ENCODE data around the gene LRBA. TPM values are rescaled to one million over a fixed set of nuclear protein-coding genes. Genes with fewer than 3 reads are reported as not detected.

The LRBA gene
- total and polyA plus RNA-seq, 2 of the 4 experiments (the other 2 are of a cell fraction), result 10.2 to 51.6 TPM

DNA sequence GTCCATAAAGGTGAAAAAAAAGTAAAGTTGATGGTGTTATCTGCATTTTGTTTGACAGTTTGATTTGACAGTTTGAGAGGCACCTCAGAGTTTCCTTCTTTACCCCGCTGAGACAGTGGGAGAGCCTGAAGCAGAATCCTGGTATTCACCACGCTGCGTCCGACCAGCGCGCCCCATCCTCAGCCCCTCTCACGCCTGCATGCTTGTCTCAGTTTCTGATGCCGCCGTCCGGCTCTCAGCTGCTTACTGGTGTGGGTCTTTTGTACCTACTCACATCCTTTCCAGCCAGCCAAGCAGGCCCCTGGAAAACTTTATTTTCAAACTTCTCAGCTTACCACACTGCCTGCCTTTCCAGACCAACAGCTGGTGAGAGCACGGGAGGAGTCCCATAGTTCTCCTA, 761.7 kb downstream of the LRBA start:
- Histone ChIP-seq H3K9ac (ENCODE audit: low read depth, low read length) (no peak overlapping the region), H3K18ac (ENCODE audit: low read depth, low read length) (no peak overlapping the region), H3K79me1 (ENCODE audit: low read depth in 1 of 2, low read length in 2 of 2) (no peaks in the 10 kb centered on the region), H4K8ac (ENCODE audit: low read depth in 2 of 2, low read length in 2 of 2) (no peak overlapping the region), H3K4me3 (ENCODE audit: insufficient read depth, low read depth, low read length) (no peak overlapping the region), H2BK120ac (ENCODE audit: low read depth, low read length) (no peak overlapping the region), H3K56ac (ENCODE audit: extremely low read depth, insufficient read depth, low read length) (no peak overlapping the region), H2BK20ac (ENCODE audit: low read depth, low read length) (no peak overlapping the region; the same call in 1 of the 2 replicates), H4K5ac (ENCODE audit: low read depth, low read length) (no peak overlapping the region), H3K27ac (ENCODE audit: insufficient read depth, low read length) (no peak overlapping the region), H3K23ac (ENCODE audit: low read depth, low read length) (no peak overlapping the region), H3K14ac (replicated peaks; ENCODE audit: low read depth, low read length) (no peak overlapping the region), H2BK15ac (ENCODE audit: low read depth, low read length) (no peak overlapping the region), H3K27me3 (ENCODE audit: control insufficient read depth, insufficient read depth, low read length) (no peaks in the 10 kb centered on the region), H4K91ac (ENCODE audit: insufficient read depth, low read depth, low read length) (no peak overlapping the region), H3K36me3 (ENCODE audit: control insufficient read depth, insufficient read depth, low read length) (peaks cover 26% of the 10 kb centered on the region), H2AFZ (replicated peaks; ENCODE audit: low read length, poor library complexity) (no peak overlapping the region), H3K9me3 (ENCODE audit: control insufficient read depth, insufficient read depth, low read length) (no peaks in the 10 kb centered on the region), H3K4ac (ENCODE audit: low read depth, low read length) (no peak overlapping the region), H2AK9ac (replicated peaks; ENCODE audit: low read depth, low read length, poor library complexity) (no peak overlapping the region), H2AK5ac (ENCODE audit: low read depth, low read length) (no peak overlapping the region), H4K20me1 (ENCODE audit: insufficient read depth, low read length) (no peaks in the 10 kb centered on the region), H2BK5ac (ENCODE audit: low read depth, low read length, poor library complexity, severe bottlenecking) (no peak overlapping the region), H3K4me2 (ENCODE audit: low read depth, low read length) (no peak overlapping the region), H3K9me1 (ENCODE audit: insufficient read depth, low read length) (no peaks in the 10 kb centered on the region; the same call in 1 of the 2 replicates), H3K4me1 (ENCODE audit: control insufficient read depth, insufficient read depth, low read length) (peaks cover 3% of the 10 kb centered on the region; the same call in 1 of the 2 replicates)
- intact Hi-C loops (cut with micrococcal nuclease), result no loop called here
- ATAC-seq (ENCODE audit: low read depth) (no peak), DNase-seq (no peak)
- TF ChIP-seq RAD21 (IDR thresholded peaks at IDR 0.05; ENCODE audit: low read length) (no peak), MXI1 (IDR thresholded peaks at IDR 0.05; ENCODE audit: borderline replicate concordance, low read depth, low read length) (no peak), POLR2A (IDR thresholded peaks at IDR 0.05; ENCODE audit: low read depth, low read length) (no peak), CTCF (conservative IDR thresholded peaks at IDR 0.05; ENCODE audit: low read depth, low read length) (no peak), BHLHE40 (IDR thresholded peaks at IDR 0.05; ENCODE audit: low read depth, low read length) (no peak), CEBPB (IDR thresholded peaks at IDR 0.05; ENCODE audit: low read depth, low read length) (no peak), MAFK (IDR thresholded peaks at IDR 0.05; ENCODE audit: low read depth, low read length) (no peak), NFE2L2 (IDR thresholded peaks at IDR 0.05; ENCODE audit: low read depth, low read length) (no peak), ELK1 (IDR thresholded peaks at IDR 0.05; ENCODE audit: borderline replicate concordance, low read depth, low read length) (no peak), RCOR1 (IDR thresholded peaks at IDR 0.05; ENCODE audit: insufficient replicate concordance, low read length) (no peak), CHD1 (IDR thresholded peaks at IDR 0.05; ENCODE audit: low read depth, low read length) (no peak), USF2 (IDR thresholded peaks at IDR 0.05; ENCODE audit: low read depth, low read length) (no peak), RFX5 (IDR thresholded peaks at IDR 0.05; ENCODE audit: low read depth, low read length) (no peak), SMC3 (IDR thresholded peaks at IDR 0.05; ENCODE audit: low read depth, low read length) (no peak), FOS (IDR thresholded peaks at IDR 0.05; ENCODE audit: low read depth, low read length) (no peak), MAZ (IDR thresholded peaks at IDR 0.05; ENCODE audit: borderline replicate concordance, low read depth, low read length) (no peak)
- dilution Hi-C loops (cut with HindIII; ENCODE audit: low sequenced_read_pairs, unreplicated experiment), result no loop called here
- WGBS, 2 experiments (ENCODE audit: extremely low coverage in 2 of 2, insufficient read length in 1 of 2), result 100% methylated on average over 7 of the region's 11 CpGs; no CpG with 5 or more reads in 1 of the 2 experiments
- BruUV-seq (replicated peaks), result no TSS peak
- CTCF ChIA-PET, result no interaction called here
- POLR2A ChIA-PET (ENCODE audit: unreplicated experiment), result no interaction called here
- in situ Hi-C loops (cut with MboI; ENCODE audit: low sequenced_read_pairs), result no loop called here
